GM12878 (cell line): ENCODE measurements around the gene CD38. TPM values are rescaled to one million over a fixed set of nuclear protein-coding genes. Genes with fewer than 3 reads are reported as not detected.

Experiments used
- BRCA1 ChIP-seq: IDR thresholded peaks from 2 replicates; pipeline ENCODE4 v1.6.1; 2011; ENCODE audit warnings: low read depth, low read length, improper control_type of control experiment
- CHD1 ChIP-seq: IDR thresholded peaks from 2 replicates; pipeline ENCODE4 v1.6.1; 2012; ENCODE audit warnings: low read depth, low read length, improper control_type of control experiment
- EZH2 ChIP-seq: IDR thresholded peaks from 2 replicates; pipeline ENCODE4 v1.6.1; 2012; ENCODE audit warnings: low read depth, mild to moderate bottlenecking, control low read depth, inconsistent platforms, low read length, borderline replicate concordance; ENCODE audit not compliant: control insufficient read depth
- FOXK2 ChIP-seq: fragments of 450-650 bp; IDR thresholded peaks from 2 replicates; pipeline ENCODE4 v1.6.1; 2017; ENCODE audit warnings: mild to moderate bottlenecking, moderate library complexity
- MEF2B ChIP-seq: fragments of 450-650 bp; IDR thresholded peaks from 2 replicates; pipeline ENCODE4 v1.6.1; 2018; ENCODE audit warnings: mild to moderate bottlenecking, moderate library complexity; ENCODE audit not compliant: partially characterized antibody, poor library complexity, severe bottlenecking
- NFYB ChIP-seq: IDR thresholded peaks from 2 replicates; pipeline ENCODE4 v1.6.1; 2011; ENCODE audit warnings: low read depth, mild to moderate bottlenecking, low read length, improper control_type of control experiment, moderate library complexity; ENCODE audit not compliant: insufficient read depth
- NR2C1 ChIP-seq: fragments of 450-650 bp; IDR thresholded peaks from 2 replicates; pipeline ENCODE4 v1.6.1; 2017; ENCODE audit warnings: antibody characterized with exemption, mild to moderate bottlenecking, moderate library complexity
- RCOR1 ChIP-seq: conservative IDR thresholded peaks from 2 replicates; pipeline ENCODE4 v1.6.1; 2012; ENCODE audit warnings: low read depth, low read length, improper control_type of control experiment
- RFX5 ChIP-seq: IDR thresholded peaks from 2 replicates; pipeline ENCODE4 v1.6.1; 2011; ENCODE audit warnings: low read depth, low read length, improper control_type of control experiment
- SIN3A ChIP-seq: IDR thresholded peaks from 2 replicates; pipeline ENCODE4 v1.6.1; 2012; ENCODE audit warnings: low read depth, low read length, improper control_type of control experiment
- SPI1 ChIP-seq: IDR thresholded peaks from 2 replicates; pipeline ENCODE4 v1.6.1; 2011; ENCODE audit warnings: low read depth, mild to moderate bottlenecking, low read length, moderate library complexity, borderline replicate concordance; ENCODE audit not compliant: insufficient read depth
- SREBF1 ChIP-seq: IDR thresholded peaks from 2 replicates; pipeline ENCODE4 v1.6.1; 2012; ENCODE audit warnings: mild to moderate bottlenecking, low read length
- TCF7 ChIP-seq: IDR thresholded peaks from 2 replicates; pipeline ENCODE4 v1.6.1; 2014; ENCODE audit warnings: antibody characterized with exemption, borderline replicate concordance
- polyA plus RNA-seq, 11 experiments: library from polyadenylated mRNA; depleted of rRNA in 4 of 11; unstranded in 6 of 11; stranded (reverse) in 5 of 11; fragments of >200 nt; fragmentation: Nextera tagmentation in 4 of 11; fragmentation: Illumina TruSeq in 1 of 11; extraction: Ambion mirVana in 4 of 11; extraction: Trizol in 1 of 11; gene quantifications; 1 replicate in 1 of 11; 2 replicates in 10 of 11; pipeline versions ENCODE4 v1.2.1 to v1.2.3, GENCODE V29; 2011 to 2016; ENCODE audit warnings: inconsistent platforms in 2 of 11, missing spikeins in 2 of 11, low read depth in 1 of 11
- total RNA-seq, 4 experiments: library from RNA; depleted of rRNA in 3 of 4; stranded (reverse); fragments of >200 nt in 3 of 4; fragmentation: Illumina TruSeq in 1 of 4; extraction: Trizol in 1 of 4; gene quantifications; 2 replicates each; pipeline versions ENCODE4 v1.2.1 to v1.2.3, GENCODE V29; 2013 to 2021
- TF ChIP-seq, protein P1 (sequence below): IDR thresholded peaks from 2 replicates; pipeline ENCODE4 v1.6.1; 2011; ENCODE audit warnings: low read depth, mild to moderate bottlenecking, low read length, moderate library complexity, borderline replicate concordance; ENCODE audit errors: extremely low read depth
- TF ChIP-seq, protein P2 (sequence below): fragments of 450-650 bp; IDR thresholded peaks from 2 replicates; pipeline ENCODE4 v1.6.1; 2016; ENCODE audit warnings: mild to moderate bottlenecking, moderate library complexity, borderline replicate concordance
- TF ChIP-seq, protein P3 (sequence below): IDR thresholded peaks from 2 replicates; pipeline ENCODE4 v1.6.1; 2012; ENCODE audit warnings: improper control_type of control experiment, low read depth, low read length; ENCODE audit not compliant: insufficient replicate concordance
- TF ChIP-seq, protein P4 (sequence below): fragments of 450-650 bp; IDR thresholded peaks from 2 replicates; pipeline ENCODE4 v1.6.1; 2014; ENCODE audit warnings: mild to moderate bottlenecking

The CD38 gene
- total and polyA plus RNA-seq, 10 of the 15 experiments (the other 5 are each of a cell fraction or from before 2014, with no cell fraction given), result 3.5 to 39.8 (median 12.7) TPM

DNA sequence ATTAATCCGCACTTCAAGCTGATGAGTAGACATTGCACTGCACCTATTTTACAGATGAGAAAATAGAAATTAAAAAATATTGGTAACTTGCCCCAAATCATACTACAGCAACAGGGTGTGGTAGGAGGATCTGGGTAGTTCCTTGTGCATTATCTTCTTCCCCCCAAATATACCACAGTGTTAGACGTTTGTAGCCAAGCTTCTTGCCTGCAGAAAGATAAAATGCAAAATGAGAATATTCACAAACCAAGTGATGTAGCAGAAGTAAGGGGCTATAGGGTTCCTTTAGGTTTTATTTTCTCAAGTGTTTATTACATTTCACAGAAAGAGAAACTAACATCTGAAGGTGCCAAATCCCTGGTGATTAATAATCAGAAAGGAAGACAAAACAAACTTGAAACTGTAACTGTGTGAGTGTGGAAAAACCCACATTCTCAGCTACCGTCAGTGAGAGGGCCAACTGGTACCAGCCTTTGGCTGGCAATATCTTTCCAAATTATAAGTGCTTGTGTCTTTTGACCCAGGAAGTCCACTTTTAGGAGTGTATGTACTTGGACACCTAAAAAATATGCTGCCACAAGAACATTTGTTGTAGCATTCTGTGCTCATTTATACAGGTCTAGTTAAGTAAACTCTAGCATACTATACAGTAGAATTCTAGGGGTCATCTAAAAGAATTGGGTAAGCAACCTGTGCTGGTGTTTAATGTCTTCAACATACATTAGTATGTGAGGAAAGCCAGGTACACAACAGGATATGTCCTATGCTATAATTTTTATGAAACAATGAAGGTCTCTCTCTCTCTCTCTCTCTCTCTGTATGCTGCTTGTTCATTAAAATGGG lies 6.7 kb upstream of the CD38 start (continued):
- TF ChIP-seq SIN3A (no peak), BRCA1 (no peak), SREBF1 (no peak), SPI1 (no peak), NFYB (no peak), CHD1 (no peak), TCF7 (peak; percentile 22; the same call in 1 of the 2 replicates), RFX5 (no peak), EZH2 (no peak), MEF2B (peak; percentile 82), FOXK2 (no peak), RCOR1 (no peak), NR2C1 (no peak)
- TF ChIP-seq, protein P1, sequence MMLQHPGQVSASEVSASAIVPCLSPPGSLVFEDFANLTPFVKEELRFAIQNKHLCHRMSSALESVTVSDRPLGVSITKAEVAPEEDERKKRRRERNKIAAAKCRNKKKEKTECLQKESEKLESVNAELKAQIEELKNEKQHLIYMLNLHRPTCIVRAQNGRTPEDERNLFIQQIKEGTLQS, result no peak
- TF ChIP-seq, protein P2, sequence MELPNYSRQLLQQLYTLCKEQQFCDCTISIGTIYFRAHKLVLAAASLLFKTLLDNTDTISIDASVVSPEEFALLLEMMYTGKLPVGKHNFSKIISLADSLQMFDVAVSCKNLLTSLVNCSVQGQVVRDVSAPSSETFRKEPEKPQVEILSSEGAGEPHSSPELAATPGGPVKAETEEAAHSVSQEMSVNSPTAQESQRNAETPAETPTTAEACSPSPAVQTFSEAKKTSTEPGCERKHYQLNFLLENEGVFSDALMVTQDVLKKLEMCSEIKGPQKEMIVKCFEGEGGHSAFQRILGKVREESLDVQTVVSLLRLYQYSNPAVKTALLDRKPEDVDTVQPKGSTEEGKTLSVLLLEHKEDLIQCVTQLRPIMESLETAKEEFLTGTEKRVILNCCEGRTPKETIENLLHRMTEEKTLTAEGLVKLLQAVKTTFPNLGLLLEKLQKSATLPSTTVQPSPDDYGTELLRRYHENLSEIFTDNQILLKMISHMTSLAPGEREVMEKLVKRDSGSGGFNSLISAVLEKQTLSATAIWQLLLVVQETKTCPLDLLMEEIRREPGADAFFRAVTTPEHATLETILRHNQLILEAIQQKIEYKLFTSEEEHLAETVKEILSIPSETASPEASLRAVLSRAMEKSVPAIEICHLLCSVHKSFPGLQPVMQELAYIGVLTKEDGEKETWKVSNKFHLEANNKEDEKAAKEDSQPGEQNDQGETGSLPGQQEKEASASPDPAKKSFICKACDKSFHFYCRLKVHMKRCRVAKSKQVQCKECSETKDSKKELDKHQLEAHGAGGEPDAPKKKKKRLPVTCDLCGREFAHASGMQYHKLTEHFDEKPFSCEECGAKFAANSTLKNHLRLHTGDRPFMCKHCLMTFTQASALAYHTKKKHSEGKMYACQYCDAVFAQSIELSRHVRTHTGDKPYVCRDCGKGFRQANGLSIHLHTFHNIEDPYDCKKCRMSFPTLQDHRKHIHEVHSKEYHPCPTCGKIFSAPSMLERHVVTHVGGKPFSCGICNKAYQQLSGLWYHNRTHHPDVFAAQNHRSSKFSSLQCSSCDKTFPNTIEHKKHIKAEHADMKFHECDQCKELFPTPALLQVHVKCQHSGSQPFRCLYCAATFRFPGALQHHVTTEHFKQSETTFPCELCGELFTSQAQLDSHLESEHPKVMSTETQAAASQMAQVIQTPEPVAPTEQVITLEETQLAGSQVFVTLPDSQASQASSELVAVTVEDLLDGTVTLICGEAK, result no peak
- TF ChIP-seq, protein P3, sequence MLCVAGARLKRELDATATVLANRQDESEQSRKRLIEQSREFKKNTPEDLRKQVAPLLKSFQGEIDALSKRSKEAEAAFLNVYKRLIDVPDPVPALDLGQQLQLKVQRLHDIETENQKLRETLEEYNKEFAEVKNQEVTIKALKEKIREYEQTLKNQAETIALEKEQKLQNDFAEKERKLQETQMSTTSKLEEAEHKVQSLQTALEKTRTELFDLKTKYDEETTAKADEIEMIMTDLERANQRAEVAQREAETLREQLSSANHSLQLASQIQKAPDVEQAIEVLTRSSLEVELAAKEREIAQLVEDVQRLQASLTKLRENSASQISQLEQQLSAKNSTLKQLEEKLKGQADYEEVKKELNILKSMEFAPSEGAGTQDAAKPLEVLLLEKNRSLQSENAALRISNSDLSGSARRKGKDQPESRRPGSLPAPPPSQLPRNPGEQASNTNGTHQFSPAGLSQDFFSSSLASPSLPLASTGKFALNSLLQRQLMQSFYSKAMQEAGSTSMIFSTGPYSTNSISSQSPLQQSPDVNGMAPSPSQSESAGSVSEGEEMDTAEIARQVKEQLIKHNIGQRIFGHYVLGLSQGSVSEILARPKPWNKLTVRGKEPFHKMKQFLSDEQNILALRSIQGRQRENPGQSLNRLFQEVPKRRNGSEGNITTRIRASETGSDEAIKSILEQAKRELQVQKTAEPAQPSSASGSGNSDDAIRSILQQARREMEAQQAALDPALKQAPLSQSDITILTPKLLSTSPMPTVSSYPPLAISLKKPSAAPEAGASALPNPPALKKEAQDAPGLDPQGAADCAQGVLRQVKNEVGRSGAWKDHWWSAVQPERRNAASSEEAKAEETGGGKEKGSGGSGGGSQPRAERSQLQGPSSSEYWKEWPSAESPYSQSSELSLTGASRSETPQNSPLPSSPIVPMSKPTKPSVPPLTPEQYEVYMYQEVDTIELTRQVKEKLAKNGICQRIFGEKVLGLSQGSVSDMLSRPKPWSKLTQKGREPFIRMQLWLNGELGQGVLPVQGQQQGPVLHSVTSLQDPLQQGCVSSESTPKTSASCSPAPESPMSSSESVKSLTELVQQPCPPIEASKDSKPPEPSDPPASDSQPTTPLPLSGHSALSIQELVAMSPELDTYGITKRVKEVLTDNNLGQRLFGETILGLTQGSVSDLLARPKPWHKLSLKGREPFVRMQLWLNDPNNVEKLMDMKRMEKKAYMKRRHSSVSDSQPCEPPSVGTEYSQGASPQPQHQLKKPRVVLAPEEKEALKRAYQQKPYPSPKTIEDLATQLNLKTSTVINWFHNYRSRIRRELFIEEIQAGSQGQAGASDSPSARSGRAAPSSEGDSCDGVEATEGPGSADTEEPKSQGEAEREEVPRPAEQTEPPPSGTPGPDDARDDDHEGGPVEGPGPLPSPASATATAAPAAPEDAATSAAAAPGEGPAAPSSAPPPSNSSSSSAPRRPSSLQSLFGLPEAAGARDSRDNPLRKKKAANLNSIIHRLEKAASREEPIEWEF, result no peak
- TF ChIP-seq, protein P4, sequence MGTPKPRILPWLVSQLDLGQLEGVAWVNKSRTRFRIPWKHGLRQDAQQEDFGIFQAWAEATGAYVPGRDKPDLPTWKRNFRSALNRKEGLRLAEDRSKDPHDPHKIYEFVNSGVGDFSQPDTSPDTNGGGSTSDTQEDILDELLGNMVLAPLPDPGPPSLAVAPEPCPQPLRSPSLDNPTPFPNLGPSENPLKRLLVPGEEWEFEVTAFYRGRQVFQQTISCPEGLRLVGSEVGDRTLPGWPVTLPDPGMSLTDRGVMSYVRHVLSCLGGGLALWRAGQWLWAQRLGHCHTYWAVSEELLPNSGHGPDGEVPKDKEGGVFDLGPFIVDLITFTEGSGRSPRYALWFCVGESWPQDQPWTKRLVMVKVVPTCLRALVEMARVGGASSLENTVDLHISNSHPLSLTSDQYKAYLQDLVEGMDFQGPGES, result no peak
